ENCODE results near the gene SCARB1.

SCARB1 gene

DNA sequence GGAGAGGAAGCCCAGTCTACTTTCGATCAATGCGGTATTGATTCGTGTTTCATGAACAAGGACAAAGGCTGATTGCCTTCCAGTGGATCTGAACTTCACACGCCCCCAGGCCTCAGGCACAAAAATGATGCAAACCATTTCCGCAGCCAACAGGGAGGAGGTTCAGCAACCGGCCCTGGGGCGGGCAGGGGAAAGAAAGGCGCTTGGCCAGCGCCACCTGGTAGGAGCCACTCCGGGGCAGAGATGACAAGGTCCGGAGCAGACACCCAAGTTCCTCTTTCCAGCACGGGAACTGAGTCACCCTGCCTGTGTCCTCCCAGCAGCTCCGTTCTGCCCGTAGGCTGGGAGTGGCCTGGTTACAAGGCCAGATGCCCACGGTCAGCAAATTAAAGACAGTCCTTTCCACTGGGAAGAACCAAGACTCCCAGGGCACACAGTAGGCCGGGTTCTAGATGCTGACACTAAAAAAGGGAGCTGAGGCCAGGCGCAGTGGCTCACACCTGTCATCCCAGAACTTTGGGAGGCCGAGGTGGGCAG lies 136.3 kb downstream of the SCARB1 start:
- Histone ChIP-seq H3K27me3 (ENCODE audit: control insufficient read depth, insufficient read depth, low read length, poor library complexity, severe bottlenecking) (no peaks in the 10 kb centered on the region), H3K36me3 (ENCODE audit: control insufficient read depth, insufficient read depth, low read length) (no peaks in the 10 kb centered on the region), H3K4me1 (ENCODE audit: control insufficient read depth, insufficient read depth, low read length) (no peaks in the 10 kb centered on the region), H3K4me3 (ENCODE audit: insufficient read depth, low read depth, low read length) (no peak overlapping the region), H3K9me3 (ENCODE audit: control insufficient read depth, low read length) (no peaks in the 10 kb centered on the region), H3K27ac (ENCODE audit: insufficient read depth, low read depth, low read length, poor library complexity, severe bottlenecking) (no peak overlapping the region)
- 90 to 91% methylated on average over 18 of the region's 18 CpGs for WGBS, 2 experiments
